Muscle of back (tissue), 13 donors: ENCODE measurements around the gene LAPTM5. TPM values are rescaled to one million over a fixed set of nuclear protein-coding genes. Genes with fewer than 3 reads are reported as not detected.
"Not testable (repeated sequence)": the region's sequence is repeated elsewhere in the genome, so short reads cannot be mapped to it uniquely, and the experiment has no call there.

Source experiments
- DNase-seq, 3 donors: peaks; one replicate each; pipeline versions ENCODE4 v3.0.0 to v3.0.0-alpha.2; 2013
- long read RNA-seq, 9 donors: transcript quantifications; one replicate each; lab custom pipeline, GENCODE V29; 2026
- polyA plus RNA-seq, 10 donors: library from polyadenylated mRNA; unstranded; fragments of 120-200 nt; gene quantifications; one replicate each; pipeline ENCODE4 v1.2.1, GENCODE V29; 2013; ENCODE audit not compliant: insufficient read length in 10 of 10

The LAPTM5 gene
- polyA plus RNA-seq: 10 to 100 TPM; 15.8 to 44.1 (median 21.2) TPM
- long read RNA-seq, donor 1, transcript LAPTM5-201 (8 exons, 2,223 nt): major isoform, 6 of 6 reads
- long read RNA-seq, donor 1, partial matches to known transcripts: 0 of 6 reads
- long read RNA-seq, donor 1, other reads (novel, unspliced or antisense): 0 of 6 reads
- long read RNA-seq, donor 2, partial matches to known transcripts: 0 of 2 reads
- long read RNA-seq, donor 2, other reads (novel, unspliced or antisense): 0 of 2 reads
- long read RNA-seq, donor 3: 0 reads
- long read RNA-seq, donor 4, partial matches to known transcripts: 0 of 4 reads
- long read RNA-seq, donor 4, other reads (novel, unspliced or antisense): 0 of 4 reads
- long read RNA-seq, donor 5, transcript LAPTM5-201 (8 exons, 2,223 nt): major isoform, 15 of 15 reads
- long read RNA-seq, donor 5, partial matches to known transcripts: 0 of 15 reads
- long read RNA-seq, donor 5, other reads (novel, unspliced or antisense): 0 of 15 reads
- long read RNA-seq, donor 6, transcript LAPTM5-201 (8 exons, 2,223 nt): major isoform, 6 of 6 reads
- long read RNA-seq, donor 6, partial matches to known transcripts: 0 of 6 reads
- long read RNA-seq, donor 6, other reads (novel, unspliced or antisense): 0 of 6 reads
- long read RNA-seq, donor 7, partial matches to known transcripts: 0 of 2 reads
- long read RNA-seq, donor 7, other reads (novel, unspliced or antisense): 0 of 2 reads
- long read RNA-seq, donor 8, partial matches to known transcripts: 0 of 3 reads
- long read RNA-seq, donor 8, other reads (novel, unspliced or antisense): 0 of 3 reads
- long read RNA-seq, donor 9: 0 reads

- DNase-seq: no peak
Measured at GRCh38 chr1:30757352-30758120, at the start of gene LAPTM5. Gene LAPTM5, minus strand, starts transcription at chr1:30757774. Its CDS starts 29 bp downstream, at chr1:30757745.

GRCh38 chr1:30806381-30807317 lies 49.1 kb upstream of the LAPTM5 start:
- DNase-seq: no peak

- no peak for DNase-seq
Measured at GRCh38 chr1:30805304-30806003, 47.9 kb upstream of the LAPTM5 start.

- no peak for DNase-seq
Measured at GRCh38 chr1:30804822-30805221, 47.2 kb upstream of the LAPTM5 start.

- DNase-seq: no peak
Measured at GRCh38 chr1:30804352-30804751, 46.8 kb upstream of the LAPTM5 start.

- no peak for DNase-seq
Measured at GRCh38 chr1:30803562-30803961, 46.0 kb upstream of the LAPTM5 start.

GRCh38 chr1:30801771-30802198 lies 44.2 kb upstream of the LAPTM5 start:
- DNase-seq: peak in 2 of 3 donors; percentile 82 to 89

- no peak for DNase-seq
Measured at GRCh38 chr1:30799233-30799511, 41.6 kb upstream of the LAPTM5 start.

GRCh38 chr1:30798389-30799232 lies 41.0 kb upstream of the LAPTM5 start:
- DNase-seq: no peak

- peak in 1 of 3 donors; percentile 71 for DNase-seq
Measured at GRCh38 chr1:30795026-30795425, 37.5 kb upstream of the LAPTM5 start.

GRCh38 chr1:30794260-30794659 lies 36.7 kb upstream of the LAPTM5 start:
- DNase-seq: no peak

- no peak for DNase-seq
Measured at GRCh38 chr1:30793209-30793608, 35.6 kb upstream of the LAPTM5 start.

GRCh38 chr1:30791868-30792267 lies 34.3 kb upstream of the LAPTM5 start:
- no peak for DNase-seq

- no peak for DNase-seq
Measured at GRCh38 chr1:30790850-30791778, 33.5 kb upstream of the LAPTM5 start.

GRCh38 chr1:30790256-30790525 lies 32.6 kb upstream of the LAPTM5 start:
- not testable (repeated sequence) for DNase-seq

- no peak for DNase-seq
Measured at GRCh38 chr1:30789388-30790255, 32.0 kb upstream of the LAPTM5 start.

GRCh38 chr1:30788580-30789387 lies 31.2 kb upstream of the LAPTM5 start:
- DNase-seq: peak in 1 of 3 donors; percentile 53
